Activated CD8-positive, alpha-beta memory T cell treated with anti-CD3 and anti-CD28 coated beads for 4 hours (primary cell): ENCODE measurements around the gene IL32.

Experiments
- DNase-seq, 2 donors: peaks; one replicate each; pipeline ENCODE4 v3.0.0-alpha.2; 2020; ENCODE audit warnings: low read depth in 2 of 2

Gene IL32

GRCh38 chr16:3065069-3065741 is at the start of gene IL32:
Gene IL32, plus strand, starts transcription at chr16:3065640. Its CDS starts 172 bp downstream, at chr16:3065812.
- DNase-seq, result peak; percentile 33 to 51

GRCh38 chr16:3015865-3016521 is 49.4 kb upstream of the IL32 start:
- no peak for DNase-seq

GRCh38 chr16:3017344-3017743 is 48.1 kb upstream of the IL32 start:
- no peak for DNase-seq

- no peak for DNase-seq
Observed at GRCh38 chr16:3017794-3018506, 47.5 kb upstream of the IL32 start, which contains the start of gene CLDN6. Gene CLDN6, minus strand, starts transcription at chr16:3018183. Its CDS starts 2,162 bp downstream, at chr16:3016021.

- no peak for DNase-seq
Observed at GRCh38 chr16:3019594-3020246, 45.7 kb upstream of the IL32 start.

- DNase-seq, result no peak
Observed at GRCh38 chr16:3020247-3020603, 45.2 kb upstream of the IL32 start, which contains the start of gene TNFRSF12A. Gene TNFRSF12A, plus strand, starts transcription at chr16:3020368. Its CDS starts 30 bp downstream, at chr16:3020398.

- no peak for DNase-seq
Observed at GRCh38 chr16:3020604-3021448, 44.6 kb upstream of the IL32 start.

GRCh38 chr16:3021449-3022207 is 43.8 kb upstream of the IL32 start:
- peak; percentile 73 to 77 for DNase-seq

- DNase-seq, result peak; percentile 84
Observed at GRCh38 chr16:3022208-3022683, 43.2 kb upstream of the IL32 start.

- no peak for DNase-seq
Observed at GRCh38 chr16:3022684-3023414, 42.6 kb upstream of the IL32 start.

- DNase-seq, result no peak
Observed at GRCh38 chr16:3023415-3023668, 42.1 kb upstream of the IL32 start.

- DNase-seq, result peak; percentile 88 to 91
Observed at GRCh38 chr16:3023669-3024478, 41.6 kb upstream of the IL32 start, which contains the start of the genes HCFC1R1 and THOC6. Gene HCFC1R1, minus strand, starts transcription at chr16:3023942. Its CDS starts 1 bp downstream, at chr16:3023941. Gene THOC6, plus strand, starts transcription at chr16:3024035. Its CDS starts 292 bp downstream, at chr16:3024327.

GRCh38 chr16:3025032-3026002 is 40.1 kb upstream of the IL32 start:
- no peak for DNase-seq

GRCh38 chr16:3026003-3026378 is 39.4 kb upstream of the IL32 start:
- DNase-seq, result no peak

GRCh38 chr16:3026609-3027488 is 38.6 kb upstream of the IL32 start:
- no peak for DNase-seq

- no peak for DNase-seq
Observed at GRCh38 chr16:3027489-3027795, 38.0 kb upstream of the IL32 start.
